Measurements from ENCODE around the gene RLF.

Gene RLF

GRCh38 chr1:40161125-40161887, at the start of gene RLF:
RLF (plus strand) TSS chr1:40161387; CDS start chr1:40161400, 13 bp downstream.
- peak; percentile 36 to 95 (median 91) for DNase-seq

- no peak for DNase-seq
Measured at GRCh38 chr1:40114400-40114799, 46.8 kb upstream of the RLF start.

GRCh38 chr1:40120128-40120527, 41.1 kb upstream of the RLF start:
- DNase-seq = no peak

GRCh38 chr1:40122855-40123254, 38.3 kb upstream of the RLF start:
- DNase-seq = no peak

- no peak for DNase-seq
Measured at GRCh38 chr1:40130892-40131291, 30.3 kb upstream of the RLF start.

- peak in 3 of 58 donors; percentile 5 to 16 (median 12) for DNase-seq
Measured at GRCh38 chr1:40132383-40133311, 28.5 kb upstream of the RLF start.

- no peak for DNase-seq
Measured at GRCh38 chr1:40133312-40133665, 27.9 kb upstream of the RLF start.

- no peak for DNase-seq
Measured at GRCh38 chr1:40133839-40134238, 27.3 kb upstream of the RLF start.

- no peak for DNase-seq
Measured at GRCh38 chr1:40140211-40140973, 20.8 kb upstream of the RLF start.

GRCh38 chr1:40141878-40142535, 19.2 kb upstream of the RLF start:
- no peak for DNase-seq

GRCh38 chr1:40143891-40144575, 17.2 kb upstream of the RLF start:
- peak in 24 of 58 donors; percentile 1 to 40 (median 10) for DNase-seq

- DNase-seq = no peak
Measured at GRCh38 chr1:40151457-40152079, 9.6 kb upstream of the RLF start.

- peak in 3 of 58 donors; percentile 2 to 29 (median 11) for DNase-seq
Measured at GRCh38 chr1:40153073-40153770, 8.0 kb upstream of the RLF start.

GRCh38 chr1:40155135-40155534, 6.1 kb upstream of the RLF start:
- no peak for DNase-seq

GRCh38 chr1:40155910-40156309, 5.3 kb upstream of the RLF start:
- DNase-seq = no peak

GRCh38 chr1:40160806-40161124, 422 bp upstream of the RLF start:
- DNase-seq = no peak

GRCh38 chr1:40161888-40162397, 756 bp downstream of the RLF start:
- peak in 10 of 58 donors; percentile 5 to 47 (median 32) for DNase-seq

- DNase-seq = no peak
Measured at GRCh38 chr1:40162753-40163441, 1.7 kb downstream of the RLF start.

- DNase-seq = no peak
Measured at GRCh38 chr1:40167317-40167716, 6.1 kb downstream of the RLF start.
